K562 (cell line): ENCODE results near the gene C20orf96. TPM values are rescaled to one million over a fixed set of nuclear protein-coding genes. Genes with fewer than 3 reads are reported as not detected.

ENCODE experiments used
- BCL6 ChIP-seq: fragments of 250-450 bp; sonication (Bioruptor Pico); IDR thresholded peaks from 2 replicates; pipeline ENCODE4 v1.4.0; 2020
- DEAF1 ChIP-seq: fragments of 450-650 bp; formaldehyde crosslinking; IDR thresholded peaks from 2 replicates; pipeline ENCODE4 v1.4.0; 2020; ENCODE audit warnings: mild to moderate bottlenecking, moderate library complexity
- DPF2 ChIP-seq: fragments of 450-650 bp; IDR thresholded peaks from 2 replicates; pipeline ENCODE4 v1.6.1; 2016
- MBD1 ChIP-seq: fragments of 250-450 bp; sonication (Bioruptor Pico); IDR thresholded peaks from 2 replicates; pipeline ENCODE4 v1.8.0; 2022; ENCODE audit warnings: inconsistent platforms
- REST ChIP-seq, 2 experiments: fragments of 450-650 bp; formaldehyde crosslinking in 1 of 2; IDR thresholded peaks; 2 replicates each; pipeline versions ENCODE4 v1.4.0 to v1.6.1; 2014 to 2020; ENCODE audit warnings: mild to moderate bottlenecking in 2 of 2, borderline replicate concordance in 1 of 2, low read depth in 1 of 2
- SMARCC2 ChIP-seq: fragments of 450-650 bp; IDR thresholded peaks from 2 replicates; pipeline ENCODE4 v1.6.1; 2017; ENCODE audit warnings: antibody characterized with exemption, moderate library complexity, mild to moderate bottlenecking, low read depth
- TCFL5 ChIP-seq: fragments of 250-450 bp; sonication (Bioruptor Pico); conservative IDR thresholded peaks from 2 replicates; pipeline ENCODE4 v1.6.1; 2021; ENCODE audit warnings: mild to moderate bottlenecking, moderate library complexity, matching md5 sums
- ZNF224 ChIP-seq: sonication (generic); formaldehyde crosslinking; IDR thresholded peaks from 2 replicates; pipeline ENCODE4 v1.8.0; 2022; ENCODE audit warnings: mild to moderate bottlenecking, missing genetic modification reagents
- ZNF583 ChIP-seq: fragments of 250-450 bp; sonication (Bioruptor Pico); IDR thresholded peaks from 2 replicates; pipeline ENCODE4 v1.4.0; 2020
- polyA plus RNA-seq, 8 experiments: library from polyadenylated mRNA; depleted of rRNA in 4 of 8; stranded (reverse) in 5 of 8; unstranded in 3 of 8; fragments of >200 nt; fragmentation: Nextera tagmentation in 2 of 8; fragmentation: Illumina TruSeq in 1 of 8; extraction: Ambion mirVana in 2 of 8; extraction: Trizol in 1 of 8; gene quantifications; 2 replicates each; pipeline versions ENCODE4 v1.2.1 to v1.2.3, GENCODE V29; 2011 to 2014; ENCODE audit warnings: inconsistent platforms in 1 of 8, missing spikeins in 1 of 8
- total RNA-seq, 7 experiments: library from RNA; depleted of rRNA in 6 of 7; stranded (reverse); fragments of >200 nt in 6 of 7; fragmentation: Illumina TruSeq in 2 of 7; extraction: Trizol in 2 of 7; gene quantifications; 2 replicates each; pipeline versions ENCODE4 v1.2.1 to v1.2.3, GENCODE V29; 2011 to 2021; ENCODE audit warnings: low replicate concordance in 1 of 7
- TF ChIP-seq, protein P1 (sequence below): sonication (generic); formaldehyde crosslinking; IDR thresholded peaks from 2 replicates; pipeline ENCODE4 v1.8.0; 2022; ENCODE audit warnings: mild to moderate bottlenecking, missing genetic modification reagents

Gene C20orf96
- total and polyA plus RNA-seq, 9 of the 15 experiments (the other 6 are each of a cell fraction or from before 2014, with no cell fraction given), result 1.7 to 11.7 (median 4.2) TPM

- TF ChIP-seq DEAF1 (CRISPR knock-in tag) (peak; percentile 81), REST (IDR thresholded peaks at IDR 0.05; ENCODE audit: borderline replicate concordance) (peak; percentile 82), REST (CRISPR knock-in tag; IDR thresholded peaks at IDR 0.05; ENCODE audit: low read depth) (no peak), ZNF224 (peak; percentile 80; the same call in 1 of the 2 replicates), ZNF583 (CRISPR knock-in tag) (peak; percentile 78; the same call in 1 of the 2 replicates), MBD1 (CRISPR knock-in tag) (no peak), SMARCC2 (no peak), DPF2 (peak; percentile 83), BCL6 (no peak), TCFL5 (CRISPR knock-in tag) (no peak)
- TF ChIP-seq, protein P1, sequence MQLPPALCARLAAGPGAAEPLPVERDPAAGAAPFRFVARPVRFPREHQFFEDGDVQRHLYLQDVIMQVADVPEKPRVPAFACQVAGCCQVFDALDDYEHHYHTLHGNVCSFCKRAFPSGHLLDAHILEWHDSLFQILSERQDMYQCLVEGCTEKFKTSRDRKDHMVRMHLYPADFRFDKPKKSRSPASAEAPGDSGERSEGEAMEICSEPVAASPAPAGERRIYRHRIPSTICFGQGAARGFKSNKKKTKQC (CRISPR knock-in tag), result peak; percentile 97
Measured at GRCh38 chr20:266596-267562, 23.7 kb downstream of the C20orf96 start (continued).
